Fibroblast of lung (primary cell): Measurements from ENCODE around the gene NRXN2. TPM values are rescaled to one million over a fixed set of nuclear protein-coding genes. Genes with fewer than 3 reads are reported as not detected.

Experiments
- DNase-seq, 2 donors: peaks; one replicate each; pipeline versions ENCODE4 v3.0.0 to v3.0.0-alpha.2; 2010; ENCODE audit warnings: low read depth in 2 of 2
- H2AFZ ChIP-seq: 2 replicates; pipeline ENCODE4 v1.5.1; 2012; ENCODE audit warnings: low read length, control low read depth, inconsistent platforms
- H3K27ac ChIP-seq: 2 replicates; pipeline ENCODE4 v1.5.1; 2011; ENCODE audit warnings: low read length, control low read depth; ENCODE audit not compliant: insufficient read depth
- H3K27me3 ChIP-seq: 2 replicates; pipeline ENCODE4 v1.5.1; 2011; ENCODE audit warnings: mild to moderate bottlenecking, low read length; ENCODE audit not compliant: control insufficient read depth, insufficient read depth
- H3K36me3 ChIP-seq: 2 replicates; pipeline ENCODE4 v1.5.1; 2011; ENCODE audit warnings: low read length; ENCODE audit not compliant: control insufficient read depth, insufficient read depth
- H3K4me1 ChIP-seq: 2 replicates; pipeline ENCODE4 v1.5.1; 2011; ENCODE audit warnings: low read length; ENCODE audit not compliant: control insufficient read depth, insufficient read depth; ENCODE audit errors: extremely low read depth
- H3K4me2 ChIP-seq: 2 replicates; pipeline ENCODE4 v1.5.1; 2011; ENCODE audit warnings: low read length, control low read depth; ENCODE audit not compliant: insufficient read depth; ENCODE audit errors: extremely low read depth
- H3K4me3 ChIP-seq, 4 experiments: fragments of 200-600 bp in 1 of 4; sonication (generic) in 1 of 4; replicated peaks in 1 of 4; 2 replicates each; pipeline ENCODE4 v1.5.1; 2011 to 2016; ENCODE audit warnings: low read length in 4 of 4, low read depth in 3 of 4, mild to moderate bottlenecking in 3 of 4, control low read depth in 2 of 4, inconsistent platforms in 1 of 4, mixed read lengths in 1 of 4; ENCODE audit not compliant: insufficient read depth in 1 of 4; ENCODE audit errors: control extremely low read depth in 1 of 4
- H3K79me2 ChIP-seq: 2 replicates; pipeline ENCODE4 v1.5.1; 2012; ENCODE audit warnings: mild to moderate bottlenecking, low read length, inconsistent platforms; ENCODE audit not compliant: control insufficient read depth, insufficient read depth
- H3K9ac ChIP-seq: 2 replicates; pipeline ENCODE4 v1.5.1; 2011; ENCODE audit warnings: mild to moderate bottlenecking, low read length, control low read depth; ENCODE audit not compliant: insufficient read depth
- H3K9me3 ChIP-seq: 2 replicates; pipeline ENCODE4 v1.5.1; 2012; ENCODE audit warnings: low read depth, low read length; ENCODE audit not compliant: control insufficient read depth, insufficient read depth
- H4K20me1 ChIP-seq: 2 replicates; pipeline ENCODE4 v1.5.1; 2011; ENCODE audit warnings: low read length; ENCODE audit not compliant: control insufficient read depth, insufficient read depth; ENCODE audit errors: extremely low read depth
- CTCF ChIP-seq, 2 donors: IDR thresholded peaks in 1 of 2; conservative IDR thresholded peaks in 1 of 2; 1 replicate in 1 of 2; 2 replicates in 1 of 2; pipeline ENCODE4 v1.5.1; 2011 to 2012; ENCODE audit warnings: low read length in 2 of 2, control low read depth in 1 of 2, inconsistent platforms in 1 of 2, low read depth in 1 of 2, mild to moderate bottlenecking in 1 of 2
- EZH2 ChIP-seq: IDR thresholded peaks from 2 replicates; pipeline ENCODE4 v1.5.1; 2012; ENCODE audit warnings: low read length, control low read depth, mild to moderate bottlenecking; ENCODE audit errors: missing control alignments
- polyA plus RNA-seq, 2 donors: library from polyadenylated mRNA; depleted of rRNA in 1 of 2; stranded (reverse) in 1 of 2; unstranded in 1 of 2; fragments of >200 nt; gene quantifications; 2 replicates each; pipeline ENCODE4 v1.2.1, GENCODE V29; 2011 to 2012; ENCODE audit warnings: missing spikeins in 1 of 2
- total RNA-seq: library from RNA; depleted of rRNA; stranded (reverse); fragments of >200 nt; gene quantifications from 2 replicates; pipeline ENCODE4 v1.2.1, GENCODE V29; 2014

Gene NRXN2
- total and polyA plus RNA-seq, 2 donors (not counting 1 experiment from before 2014, with no cell fraction given), result under 0.01 to 0.75 TPM

GRCh38 chr11:64751136-64751535 lies 28.1 kb upstream of the NRXN2 start:
- H3K79me2 ChIP-seq, result no peaks in the 10 kb centered on the region
- no peaks in the 10 kb centered on the region for H3K9me3 ChIP-seq
- no peak overlapping the region for H3K4me2 ChIP-seq
- TF ChIP-seq CTCF (conservative IDR thresholded peaks at IDR 0.05 in 1 of 2, IDR thresholded peaks at IDR 0.05 in 1 of 2; ENCODE audit: low read depth in 1 of 2, low read length in 2 of 2) (no peak), EZH2 (no peak)
- no peaks in the 10 kb centered on the region for H4K20me1 ChIP-seq
- H3K27ac ChIP-seq, result no peak overlapping the region
- no peak for DNase-seq
- no peak overlapping the region for H2AFZ ChIP-seq
- no peak overlapping the region for H3K9ac ChIP-seq
- H3K27me3 ChIP-seq, result no peaks in the 10 kb centered on the region
- no peaks in the 10 kb centered on the region for H3K4me1 ChIP-seq
- no peak overlapping the region for H3K4me3 ChIP-seq
- H3K36me3 ChIP-seq, result no peaks in the 10 kb centered on the region

DNA sequence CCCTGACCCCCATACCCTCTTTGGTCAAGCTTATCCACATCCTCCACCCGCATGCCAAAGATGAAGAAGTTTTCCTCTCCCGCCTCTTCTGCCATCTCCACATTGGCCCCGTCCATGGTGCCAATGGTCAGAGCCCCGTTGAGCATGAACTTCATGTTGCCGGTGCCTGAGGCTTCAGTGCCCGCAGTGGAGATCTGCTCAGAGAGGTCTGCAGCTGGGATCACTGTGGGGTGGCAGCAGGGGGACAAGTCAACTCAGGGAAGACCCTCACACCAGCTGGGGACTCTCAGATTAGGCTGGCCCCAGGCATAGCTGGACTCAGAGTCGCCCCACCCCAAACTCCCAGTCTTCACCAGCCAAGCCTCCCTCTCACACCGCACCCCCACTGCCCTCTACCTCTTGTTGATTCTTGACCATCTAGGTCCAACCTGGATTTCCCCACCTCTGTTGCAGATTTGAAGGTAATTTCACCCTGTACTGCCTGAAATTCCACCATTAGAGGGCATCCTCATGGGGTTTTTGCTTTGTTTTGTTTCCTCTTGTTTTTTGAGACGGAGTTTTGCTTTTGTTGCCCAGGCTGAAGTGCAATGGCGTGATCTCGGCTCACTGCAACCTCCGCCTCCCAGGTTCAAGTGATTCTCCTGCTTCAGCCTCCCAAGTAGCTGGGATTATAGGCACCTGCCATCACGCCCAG lies 27.5 kb upstream of the NRXN2 start:
- no peaks in the 10 kb centered on the region for H3K79me2 ChIP-seq

More for the DNA sequence above, 27.5 kb upstream of the NRXN2 start:
- H3K9ac ChIP-seq, result no peak overlapping the region
- H3K4me1 ChIP-seq, result peaks cover 3% of the 10 kb centered on the region
- H3K27me3 ChIP-seq, result no peaks in the 10 kb centered on the region
- H4K20me1 ChIP-seq, result no peaks in the 10 kb centered on the region
- H3K27ac ChIP-seq, result no peak overlapping the region
- H3K4me3 ChIP-seq, result no peak overlapping the region
- no peak overlapping the region for H3K4me2 ChIP-seq
- DNase-seq, result no peak
- H3K36me3 ChIP-seq, result no peaks in the 10 kb centered on the region
- TF ChIP-seq EZH2, result no peak
- no peak for TF ChIP-seq CTCF (conservative IDR thresholded peaks at IDR 0.05 in 1 of 2, IDR thresholded peaks at IDR 0.05 in 1 of 2; ENCODE audit: low read depth in 1 of 2, low read length in 2 of 2)
- no peaks in the 10 kb centered on the region for H3K9me3 ChIP-seq
- no peak overlapping the region for H2AFZ ChIP-seq
